Heart right ventricle (tissue), 16 donors: ENCODE measurements around the gene DKC1. TPM values are rescaled to one million over a fixed set of nuclear protein-coding genes. Genes with fewer than 3 reads are reported as not detected.

Source experiments
- ATAC-seq, 8 donors: fragments of 200-7000 bp; cut with Tn5 transposase; one replicate each; pipeline ENCODE4 v1.9.1; 2020; ENCODE audit warnings: mild to moderate bottlenecking in 8 of 8, moderate library complexity in 8 of 8, moderate number of reproducible peaks in 1 of 8
- DNase-seq, 2 donors: peaks; one replicate each; pipeline ENCODE4 v3.0.0-alpha.2; 2020
- H3K27ac ChIP-seq, 10 donors: fragments of 200-600 bp; sonication (generic) in 2 of 10; one replicate each; pipeline versions ENCODE4 v1.5.0 to v1.8.0; 2020 to 2022; ENCODE audit warnings: mild to moderate bottlenecking in 3 of 10
- H3K27me3 ChIP-seq, 7 donors: fragments of 200-600 bp; one replicate each; pipeline ENCODE4 v1.8.0; 2021 to 2022; ENCODE audit warnings: mild to moderate bottlenecking in 2 of 7
- H3K36me3 ChIP-seq, 9 donors: fragments of 200-600 bp; sonication (generic) in 1 of 9; one replicate each; pipeline versions ENCODE4 v1.5.0 to v1.8.0; 2020 to 2022; ENCODE audit warnings: mild to moderate bottlenecking in 2 of 9
- H3K4me1 ChIP-seq, 9 donors: fragments of 200-600 bp; sonication (generic) in 1 of 9; one replicate each; pipeline versions ENCODE4 v1.5.0 to v1.8.0; 2020 to 2022; ENCODE audit warnings: mild to moderate bottlenecking in 4 of 9
- H3K4me3 ChIP-seq, 10 donors: fragments of 200-600 bp; sonication (generic) in 2 of 10; one replicate each; pipeline versions ENCODE4 v1.5.0 to v1.8.0; 2020 to 2022; ENCODE audit warnings: mild to moderate bottlenecking in 7 of 10, moderate library complexity in 2 of 10
- H3K9me3 ChIP-seq, 11 donors: fragments of 200-600 bp in 10 of 11; sonication (generic) in 2 of 11; one replicate each; pipeline versions ENCODE4 v1.5.0 to v1.8.0; 2013 to 2022; ENCODE audit warnings: mild to moderate bottlenecking in 2 of 11, control low read depth in 1 of 11, moderate library complexity in 1 of 11
- CTCF ChIP-seq, 9 donors: fragments of 200-600 bp; sonication (generic) in 2 of 9; IDR thresholded peaks; one replicate each; pipeline versions ENCODE4 v1.5.0 to v1.8.0; 2021 to 2022; ENCODE audit warnings: antibody characterized with exemption in 9 of 9, mild to moderate bottlenecking in 5 of 9, moderate library complexity in 1 of 9
- WGBS, 2 donors: extraction: QIAGEN DNeasy Blood & Tissue Kit; methylation state at CpG; one replicate each; pipeline ENCODE4 v1.1.7; 2013; ENCODE audit warnings: inconsistent platforms in 1 of 2; 5-methylcytosine and 5-hydroxymethylcytosine counted together
- intact Hi-C, 10 donors: fragments of 100-400 bp; cut with DNase I; formaldehyde crosslinking; loops; one replicate each; pipeline versions ENCODE4 v1.11.1 to v1.14.2; 2022
- polyA plus RNA-seq, 2 donors: library from polyadenylated mRNA; stranded (reverse); fragments of 200-250 nt; gene quantifications; one replicate each; pipeline ENCODE4 v1.2.3, GENCODE V29; 2013
- total RNA-seq, 10 donors: library from RNA; stranded (reverse); fragmentation: NEBNext Ultra II Directional in 3 of 10; extraction: Animal tissue kit (Norgen Biotek cat#: 25700) in 3 of 10; gene quantifications; one replicate each; pipeline versions ENCODE4 v1.2.1 to v1.2.4, GENCODE V29; 2021 to 2023
- donor health status: Arrhythmogenic right ventricular cardiomyopathy.
- donor health status: ischemic (EF 13 %, LVEDD 7.1; RV severe dilation, severe dysfunction).
- donor health status: healthy with polysubstance abuse.
- donor health status: DM: no; HTN: yes; CAD: no.
- donor health status: DM: no; HTN: no; CAD: no.
- donor health status: ischemic (EF 25% LVEDD 6.9; RV normal size, moderate dysfunction).
- donor health status: ischemic (EF 25% LVEDD 5.7; RV mildly dilated, moderate dysfunction).
- donor health status: healthy.
- donor health status: DM: yes; HTN: yes; CAD: no.
- donor health status: Ischemic cardiomyopathy.
- donor health status: ischemic (EF 35%, LVEDD 5.7; RV mildly dilated, moderate dysfunction).
- donor health status: nonischemic (EF 11% LVEDD 7.7; RV severe dilation, severe dysfunction).
- donor health status: DM: yes; HTN: yes; CAD: no.
- donor health status: PGD.
- donor health status: ischemic (EF 29% LVEDD 5.4; RV normal size, mild dysfunction).
- donor health status: nonischemic (EF 23%, LVEDD 6.1; RV moderate dilation, normal function).

DKC1 gene
- total and polyA plus RNA-seq, 12 donors, result 18.8 to 31.9 (median 26.0) TPM

GRCh38 chrX:154799556-154800348 lies 37.1 kb downstream of the DKC1 start:
- Histone ChIP-seq H3K27ac (peak overlapping the region in 5 of 10 donors; percentile 3 to 88 (median 50)), H3K4me1 (peaks cover 0 to 44% (median 11%) of the 10 kb centered on the region in 9 donors), H3K4me3 (peak overlapping the region in 1 of 10 donors; percentile 9), H3K27me3 (no peaks in the 10 kb centered on the region), H3K36me3 (no peaks in the 10 kb centered on the region), H3K9me3 (no peaks in the 10 kb centered on the region)
- peak in 4 of 8 donors; percentile 16 to 37 (median 34) for ATAC-seq
- TF ChIP-seq CTCF (IDR thresholded peaks at IDR 0.05), result no peak
- 46 to 55% methylated on average over 9 of the region's 9 CpGs for WGBS, 2 donors
- no peak for DNase-seq
- intact Hi-C loops, result no loop called here

- Histone ChIP-seq H3K27ac (peak overlapping the region in 4 of 10 donors; percentile 22 to 88 (median 52)), H3K4me1 (peaks cover 0 to 42% (median 11%) of the 10 kb centered on the region in 9 donors), H3K9me3 (no peaks in the 10 kb centered on the region), H3K27me3 (no peaks in the 10 kb centered on the region), H3K36me3 (no peaks in the 10 kb centered on the region), H3K4me3 (peak overlapping the region in 1 of 10 donors; percentile 9)
- ATAC-seq (no peak), DNase-seq (no peak)
- WGBS, 2 donors, result 75 to 80% methylated on average over 8 of the region's 8 CpGs
- intact Hi-C loops, result no loop called here
- no peak for TF ChIP-seq CTCF (IDR thresholded peaks at IDR 0.05)
Measured at GRCh38 chrX:154800478-154801210, 38.0 kb downstream of the DKC1 start.

- TF ChIP-seq CTCF (IDR thresholded peaks at IDR 0.05), result no peak
- 77 to 86% methylated on average over 2 of the region's 2 CpGs for WGBS, 2 donors
- peak overlapping the region in 2 of 10 donors; percentile 5 to 80 for H3K4me3 ChIP-seq
Measured at GRCh38 chrX:154802947-154803346, 40.3 kb downstream of the DKC1 start.

GRCh38 chrX:154804261-154804956 lies 41.7 kb downstream of the DKC1 start:
- Histone ChIP-seq H3K4me3 (peak overlapping the region; percentile 44 to 86 (median 74)), H3K9me3 (no peaks in the 10 kb centered on the region), H3K4me1 (peaks cover 0 to 30% (median 14%) of the 10 kb centered on the region in 9 donors), H3K36me3 (no peaks in the 10 kb centered on the region), H3K27me3 (no peaks in the 10 kb centered on the region), H3K27ac (peak overlapping the region; percentile 35 to 88 (median 76))
- no peak for TF ChIP-seq CTCF (IDR thresholded peaks at IDR 0.05)
- ATAC-seq (peak in 4 of 8 donors; percentile 4 to 17 (median 7)), DNase-seq (no peak)
- 40 to 42% methylated on average over 7 of the region's 7 CpGs for WGBS, 2 donors
- intact Hi-C loops, result loop anchor here in 1 of 10 donors (2.0 kb wide), 1 partner anchor 42 kb away; the partner anchor contains the start of gene DKC1

More at GRCh38 chrX:154802947-154803346, 40.3 kb downstream of the DKC1 start:
- peak overlapping the region in 1 of 10 donors; percentile 88 for H3K27ac ChIP-seq
- ATAC-seq (no peak), DNase-seq (no peak)
- no peaks in the 10 kb centered on the region for H3K36me3 ChIP-seq
- H3K4me1 ChIP-seq, result peaks cover 0 to 43% (median 14%) of the 10 kb centered on the region in 9 donors
- intact Hi-C loops, result no loop called here
- no peaks in the 10 kb centered on the region for H3K27me3 ChIP-seq
- no peaks in the 10 kb centered on the region for H3K9me3 ChIP-seq
